M059J (cell line): ENCODE data around the gene ITGA3. TPM values are rescaled to one million over a fixed set of nuclear protein-coding genes. Genes with fewer than 3 reads are reported as not detected.

Experiments
- DNase-seq: peaks from one replicate; pipeline ENCODE4 v3.0.0-alpha.2; 2012; ENCODE audit warnings: low read depth
- total RNA-seq: library from RNA; depleted of rRNA; stranded (reverse); fragments of >200 nt; shearing (Covaris generic); gene quantifications from 2 replicates; pipeline ENCODE4 v1.2.3, GENCODE V29; 2014

ITGA3 gene
- total RNA-seq, 1 experiment from 2014 or later: 711 TPM

DNA sequence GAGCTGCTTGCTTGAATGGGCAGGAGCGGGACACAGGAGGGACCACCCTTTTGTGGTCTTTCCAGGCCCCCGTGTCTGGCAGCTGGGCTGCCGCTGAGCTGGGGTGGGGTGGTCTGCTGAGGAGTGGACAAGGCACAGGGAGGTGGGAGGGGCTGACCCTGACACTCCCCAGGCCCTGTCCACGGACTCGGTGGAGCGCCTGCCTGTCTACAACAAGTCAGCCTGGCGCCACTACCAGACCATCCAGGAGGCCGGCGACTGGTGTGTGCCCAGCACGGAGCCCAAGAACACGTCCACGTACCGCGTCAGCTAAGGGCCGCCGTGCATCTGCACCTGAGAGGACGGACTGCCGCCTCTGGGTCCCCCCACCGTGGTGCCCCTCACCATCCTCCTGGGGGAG lies 53.9 kb downstream of the ITGA3 start:
- no peak for DNase-seq

DNA sequence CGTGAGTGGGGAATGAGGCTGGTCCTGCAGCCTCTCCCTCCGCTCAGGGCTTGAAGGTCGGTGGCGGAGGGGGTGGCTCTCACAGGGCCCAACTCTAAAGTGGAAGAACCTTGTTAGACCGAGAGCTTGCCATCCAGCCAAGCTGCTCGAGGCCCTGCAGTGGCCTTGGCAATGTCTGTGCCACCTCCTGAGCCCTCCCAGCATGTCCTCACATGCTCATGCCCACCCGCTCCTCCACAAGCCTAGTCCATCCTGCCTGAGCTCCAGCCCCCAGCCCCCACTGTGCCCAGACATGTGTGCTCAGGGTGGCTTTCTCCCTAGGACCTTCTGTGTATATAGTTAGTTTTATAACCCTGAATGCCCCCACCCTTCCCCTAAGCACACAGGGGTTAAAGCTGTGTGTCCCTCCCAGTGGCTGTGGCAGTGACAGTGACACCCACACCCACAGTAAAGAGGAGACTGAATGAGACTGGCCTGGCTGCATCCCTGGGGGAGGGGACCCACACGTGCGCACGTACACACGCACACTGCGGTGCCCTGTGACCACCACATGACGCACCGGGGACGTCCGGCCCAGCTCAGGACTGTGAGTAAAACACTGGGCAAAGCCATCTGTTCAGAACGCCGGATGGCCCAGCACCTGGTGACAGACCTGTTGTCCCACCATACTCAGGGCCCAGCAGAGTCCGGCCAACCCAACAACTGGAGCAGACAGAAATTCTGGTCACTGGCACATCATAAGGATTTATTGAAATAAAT lies 54.9 kb downstream of the ITGA3 start:
- no peak for DNase-seq

DNA sequence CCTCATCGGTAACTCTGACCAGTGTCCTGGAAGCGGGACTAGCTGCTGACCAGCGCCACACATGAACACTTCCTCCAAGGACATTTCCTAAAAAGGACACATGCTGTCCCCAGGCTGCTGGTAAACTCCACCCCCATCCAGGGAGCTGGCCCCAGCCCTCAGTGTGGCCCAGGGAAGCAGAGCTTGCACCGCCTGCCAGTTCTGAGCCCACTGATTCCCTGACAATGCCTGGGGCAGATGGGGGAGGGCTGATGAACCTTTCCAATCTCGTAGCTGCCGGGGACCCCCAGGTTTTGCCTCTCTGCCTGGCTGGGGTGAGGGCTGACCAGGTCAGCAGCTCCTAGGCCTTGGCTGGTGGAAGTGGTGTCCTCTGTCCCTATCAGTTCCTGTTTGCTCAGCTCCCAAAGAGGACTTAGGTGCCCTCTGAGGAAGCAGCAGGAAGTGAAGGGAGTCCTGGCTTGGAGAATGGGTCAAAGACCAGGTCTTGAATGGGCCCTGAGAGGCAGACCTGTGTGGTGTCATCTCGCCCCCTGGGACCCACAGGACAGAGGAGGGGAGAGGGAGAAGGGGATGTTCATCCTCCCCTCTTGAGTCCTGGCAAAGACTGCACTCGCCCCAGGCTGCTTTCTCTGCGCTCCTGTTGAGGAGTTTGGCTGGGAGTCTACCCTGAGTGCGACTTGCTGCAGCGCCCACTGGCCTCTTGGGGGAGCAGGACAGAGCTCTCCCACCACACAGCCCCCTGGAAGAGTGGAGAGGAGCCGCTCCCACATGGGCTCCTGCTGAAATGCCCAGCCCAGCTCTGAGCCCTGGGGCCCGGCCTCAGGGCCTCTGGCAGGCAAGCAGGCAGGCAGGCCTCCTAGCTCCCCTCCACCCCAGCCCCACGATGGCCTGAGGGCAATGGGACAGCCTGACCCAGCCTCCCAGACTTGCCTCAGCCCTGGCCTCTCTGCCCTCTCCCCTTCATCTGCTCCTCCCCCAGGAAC lies 56.1 kb downstream of the ITGA3 start:
- DNase-seq: no peak

DNA sequence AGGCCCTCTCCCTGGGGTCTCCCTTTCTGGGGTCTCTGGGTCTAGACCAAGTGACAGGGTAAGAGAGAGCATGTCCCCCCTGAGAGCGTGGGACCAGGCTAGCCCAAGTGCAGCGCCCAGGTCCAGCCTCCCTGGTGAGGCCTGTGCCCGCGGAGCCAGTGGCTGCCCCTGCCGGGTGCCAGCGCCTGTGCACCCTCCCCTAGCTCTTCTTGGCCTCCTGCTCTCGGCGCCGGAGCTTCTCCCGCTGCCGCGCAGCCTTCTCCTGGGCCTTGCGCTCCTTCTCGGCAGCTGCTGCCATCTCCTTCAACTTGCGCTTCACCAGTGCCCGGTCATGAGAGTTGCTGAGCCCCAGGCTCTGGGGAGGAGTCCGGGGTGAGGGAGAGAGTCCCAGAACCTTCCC lies 56.8 kb downstream of the ITGA3 start:
- DNase-seq: no peak

DNA sequence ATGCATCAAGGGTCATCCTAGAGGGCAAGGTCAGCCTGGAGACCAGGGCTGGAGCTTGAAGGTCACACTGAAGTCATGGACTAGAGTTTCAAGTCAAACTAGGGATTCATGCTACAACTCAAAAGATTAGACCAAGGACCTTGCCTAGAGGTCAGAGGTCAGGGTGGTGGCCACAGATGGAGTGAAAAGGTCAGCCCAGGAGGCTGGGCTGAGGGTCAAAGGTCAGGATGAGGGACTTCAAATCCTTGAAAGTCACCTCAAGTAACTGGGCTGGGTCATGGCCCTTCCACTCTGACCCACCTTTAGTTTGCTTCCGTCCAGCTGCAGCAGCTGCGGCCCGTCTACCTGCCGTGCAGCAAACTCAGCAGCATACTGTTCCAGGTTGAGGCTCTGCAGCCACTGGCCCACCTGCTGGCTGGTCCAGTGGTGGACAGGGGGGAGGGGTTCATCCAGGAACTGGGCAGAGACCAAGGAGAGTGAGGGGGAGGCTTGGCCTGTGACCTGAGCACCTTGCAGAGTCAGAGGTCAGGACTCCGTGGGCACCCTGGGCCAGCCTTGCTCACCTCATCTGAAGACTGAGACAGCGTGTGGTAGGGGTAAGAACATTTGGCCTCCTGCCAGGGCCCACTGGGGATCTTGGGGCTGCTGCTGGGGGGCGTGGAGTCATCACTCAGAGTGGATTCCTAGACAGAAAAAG lies 57.9 kb downstream of the ITGA3 start:
- DNase-seq: no peak

DNA sequence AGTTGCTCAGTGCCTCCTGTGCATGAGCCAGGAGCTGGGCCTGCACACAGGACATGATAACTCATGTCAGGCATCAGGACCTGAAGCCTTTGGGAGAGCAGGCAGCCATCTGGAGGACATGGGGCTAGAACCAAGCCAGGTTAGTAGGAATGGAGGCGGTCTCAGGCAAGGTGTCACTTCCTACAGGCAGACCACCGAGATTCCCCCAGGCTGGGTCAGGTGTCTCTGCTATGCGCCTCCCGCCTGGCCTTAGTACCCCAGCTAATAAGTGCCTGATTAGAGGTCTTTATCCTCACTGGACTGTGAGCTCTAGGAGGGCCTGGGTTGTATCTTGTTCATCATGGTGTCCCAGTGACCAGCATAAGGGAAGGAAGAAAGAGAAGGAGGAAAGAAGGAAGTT lies 58.5 kb downstream of the ITGA3 start:
- DNase-seq: no peak

DNA sequence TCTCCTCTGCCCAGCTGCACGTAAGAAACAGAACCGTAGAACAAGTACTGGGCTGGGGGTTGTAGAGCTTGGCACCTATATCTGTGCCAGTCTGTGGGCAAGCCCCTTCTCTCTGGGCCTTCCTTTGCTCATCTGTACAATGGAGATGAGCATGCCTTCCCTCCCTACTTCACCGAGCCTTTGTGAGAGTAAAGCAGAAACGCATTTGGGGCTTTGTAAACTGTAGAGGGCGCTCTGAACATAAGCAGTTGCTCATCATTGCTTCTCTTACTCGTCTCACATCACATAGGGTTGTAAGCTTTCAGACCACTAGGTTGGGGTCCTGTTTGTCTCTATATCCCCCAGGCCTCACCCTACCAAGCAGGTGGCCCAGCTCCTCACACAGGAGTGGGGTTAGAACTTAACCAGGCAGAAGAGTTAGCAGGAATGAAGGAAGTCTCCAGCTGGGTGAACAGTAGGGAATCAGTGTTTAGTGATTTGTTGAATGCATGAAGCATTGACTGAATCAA lies 59.0 kb downstream of the ITGA3 start:
- DNase-seq: peak; percentile 68

DNA sequence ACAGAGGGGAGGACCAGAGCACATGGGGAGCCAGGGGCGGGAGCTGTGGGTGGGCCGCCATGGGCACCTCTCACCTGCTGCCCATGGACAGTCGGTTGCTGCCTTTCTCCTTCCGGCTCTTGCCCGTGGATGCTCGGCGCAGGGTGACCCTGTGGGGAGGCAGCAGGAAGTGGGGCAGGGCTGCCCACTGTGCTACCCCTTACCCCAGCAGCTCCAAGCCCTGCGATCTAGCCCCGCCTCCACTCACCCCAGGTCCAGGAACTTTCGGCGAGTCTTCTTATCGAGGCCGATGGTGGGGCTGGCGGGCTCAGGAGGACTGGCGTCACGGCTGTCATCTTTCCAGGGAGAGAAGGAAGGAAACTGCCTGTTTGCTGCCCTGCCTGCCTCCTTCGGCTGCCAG lies 59.8 kb downstream of the ITGA3 start:
- no peak for DNase-seq

DNA sequence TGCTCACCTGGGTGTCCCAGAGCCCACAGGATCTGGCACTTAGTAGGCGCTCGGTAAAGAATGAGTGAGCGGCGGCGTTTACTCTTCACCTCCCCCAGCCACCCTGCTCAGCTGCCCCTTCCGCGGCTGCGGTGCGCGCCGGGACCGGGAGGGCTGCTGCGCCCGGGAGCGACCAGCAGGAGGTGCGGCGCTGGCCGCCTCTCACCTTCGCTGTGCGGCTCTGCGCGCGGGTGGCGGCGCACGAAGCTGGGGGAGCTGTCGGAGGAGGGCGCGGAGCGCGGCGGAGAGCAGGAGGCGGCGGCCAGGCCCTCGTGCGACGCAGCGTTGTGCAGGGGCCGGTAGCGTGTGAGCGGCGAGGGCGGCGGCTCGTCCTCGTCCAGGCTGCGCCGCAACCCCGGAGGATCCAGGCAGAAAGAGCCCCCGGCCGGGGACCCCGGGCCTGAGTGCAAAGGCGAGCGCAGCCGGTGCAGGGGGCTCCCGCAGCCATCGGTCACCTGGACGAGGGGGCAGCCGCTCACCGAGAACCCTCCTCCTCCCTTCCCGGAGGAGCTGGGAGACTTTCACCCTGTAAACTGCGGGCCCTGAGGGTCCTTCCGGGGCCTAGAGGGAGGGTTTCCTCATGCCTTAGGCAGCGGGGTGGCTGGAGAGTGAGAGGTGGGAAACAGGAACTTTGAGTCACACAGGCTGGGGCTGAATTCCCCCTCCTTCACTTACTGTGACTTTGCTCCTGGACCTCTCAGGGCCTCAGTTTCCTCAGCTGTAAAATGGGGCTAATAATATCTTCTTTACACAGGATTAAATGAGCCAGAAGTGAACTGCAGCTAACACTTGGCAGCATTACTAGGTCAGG lies 61.5 kb downstream of the ITGA3 start:
- no peak for DNase-seq

DNA sequence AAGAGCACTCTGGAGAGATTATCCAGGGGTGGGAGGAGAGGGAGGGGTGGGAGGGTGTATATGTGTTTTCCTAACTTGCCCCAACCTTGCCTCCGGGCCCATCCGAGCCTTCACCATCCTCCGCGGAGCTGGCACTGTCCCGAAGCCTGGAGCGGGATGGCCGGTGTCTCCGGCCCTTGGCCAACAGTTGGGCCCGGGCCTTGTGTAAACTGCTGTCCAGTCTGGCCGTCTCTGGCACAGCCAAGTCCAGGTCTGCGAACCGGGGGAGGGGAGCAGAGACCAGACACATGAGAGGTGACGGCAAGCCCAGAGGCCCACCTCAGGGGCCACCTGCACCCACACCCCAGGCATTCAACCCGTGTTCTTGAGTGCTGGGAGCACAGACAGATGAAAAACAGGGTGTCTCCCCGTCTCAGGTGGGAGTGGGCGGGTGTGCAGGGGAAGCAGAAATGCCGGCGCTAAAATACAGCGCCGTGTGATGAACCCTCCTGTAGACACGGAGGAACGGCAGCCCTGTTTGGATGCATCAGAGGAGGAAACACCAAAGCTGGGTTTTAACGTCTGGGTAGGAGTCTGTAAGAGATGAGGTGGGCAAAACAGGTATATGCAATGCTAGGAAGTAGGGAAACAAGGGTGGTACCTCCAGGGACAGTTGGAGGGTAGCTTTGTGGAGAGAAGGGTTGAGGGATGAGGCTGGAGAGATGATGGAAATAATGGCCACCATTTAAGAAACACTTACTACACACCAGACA lies 62.3 kb downstream of the ITGA3 start:
- no peak for DNase-seq

DNA sequence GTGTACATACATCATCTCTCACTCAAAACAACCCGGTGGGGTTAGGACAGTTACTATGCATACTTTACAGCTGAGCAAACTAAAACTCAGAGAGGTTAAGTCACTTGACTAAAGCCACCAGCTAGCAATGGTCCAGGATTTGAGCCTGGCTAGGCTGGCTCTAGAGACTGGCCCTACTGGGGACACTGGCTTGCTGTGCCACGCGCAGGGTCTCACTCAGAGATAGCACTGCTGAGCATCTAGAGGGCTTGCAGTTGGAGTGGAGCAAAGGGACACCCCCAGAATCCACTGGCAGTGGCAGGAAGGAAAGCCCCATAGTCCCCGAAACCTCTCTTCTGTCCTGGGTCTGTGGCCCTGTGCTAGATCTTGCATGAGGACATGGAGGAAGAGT lies 62.9 kb downstream of the ITGA3 start:
- DNase-seq: no peak

DNA sequence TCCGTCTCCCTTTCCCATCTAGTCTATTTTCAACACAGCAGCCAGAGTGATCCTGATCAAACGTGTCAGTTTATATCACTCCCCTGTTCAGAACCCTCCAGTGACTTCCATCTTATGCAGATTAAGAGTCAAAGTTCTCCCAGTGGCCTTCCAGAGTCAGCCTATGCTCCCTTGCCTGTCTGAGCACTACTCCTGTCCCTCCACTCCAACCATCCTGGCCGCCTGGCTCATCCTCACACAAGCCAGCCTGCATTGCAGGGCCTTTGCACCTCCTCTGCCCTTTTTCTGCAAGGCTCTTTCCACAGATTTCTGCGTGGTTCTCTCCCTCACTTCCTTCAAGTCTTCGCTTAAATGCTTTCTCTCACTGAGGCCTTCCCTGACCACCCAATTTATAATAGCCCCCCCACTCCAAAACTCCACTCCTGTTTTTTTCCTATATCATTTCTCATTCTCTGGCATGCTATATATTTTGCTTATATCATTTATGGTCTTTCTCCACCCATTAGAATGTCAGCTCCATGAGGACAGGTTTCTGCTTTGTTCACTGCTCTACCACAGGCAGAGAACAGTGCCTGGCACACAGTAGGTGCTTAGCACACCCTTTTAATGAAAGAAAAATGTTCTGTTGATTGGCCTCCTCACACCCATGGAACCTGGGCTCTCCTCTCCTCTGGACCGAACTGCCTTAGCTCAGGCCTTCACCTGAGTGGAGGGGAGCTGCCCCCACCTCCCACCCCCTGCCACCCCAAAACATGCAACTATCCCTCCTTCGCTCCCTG lies 64.8 kb downstream of the ITGA3 start:
- DNase-seq: no peak

DNA sequence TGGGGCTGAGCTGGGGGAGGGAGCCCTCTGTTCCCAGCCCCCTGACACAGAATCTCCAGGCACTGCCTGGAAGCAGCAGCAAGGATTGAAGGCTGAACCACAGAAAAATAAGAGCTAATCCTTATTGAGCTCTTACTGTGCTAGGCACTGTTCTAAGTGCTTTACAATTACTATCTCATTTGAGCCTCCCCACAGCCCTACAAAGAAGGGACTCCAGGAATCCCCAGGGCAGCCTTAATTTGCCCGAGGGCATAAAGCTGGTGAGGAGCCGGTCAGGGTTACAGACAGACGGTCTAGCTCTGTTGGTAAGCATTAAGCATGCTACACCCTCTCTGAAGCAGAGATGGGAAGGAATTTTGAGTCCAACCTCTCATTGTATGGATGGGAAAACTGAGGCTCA lies 67.0 kb downstream of the ITGA3 start:
- DNase-seq: no peak

DNA sequence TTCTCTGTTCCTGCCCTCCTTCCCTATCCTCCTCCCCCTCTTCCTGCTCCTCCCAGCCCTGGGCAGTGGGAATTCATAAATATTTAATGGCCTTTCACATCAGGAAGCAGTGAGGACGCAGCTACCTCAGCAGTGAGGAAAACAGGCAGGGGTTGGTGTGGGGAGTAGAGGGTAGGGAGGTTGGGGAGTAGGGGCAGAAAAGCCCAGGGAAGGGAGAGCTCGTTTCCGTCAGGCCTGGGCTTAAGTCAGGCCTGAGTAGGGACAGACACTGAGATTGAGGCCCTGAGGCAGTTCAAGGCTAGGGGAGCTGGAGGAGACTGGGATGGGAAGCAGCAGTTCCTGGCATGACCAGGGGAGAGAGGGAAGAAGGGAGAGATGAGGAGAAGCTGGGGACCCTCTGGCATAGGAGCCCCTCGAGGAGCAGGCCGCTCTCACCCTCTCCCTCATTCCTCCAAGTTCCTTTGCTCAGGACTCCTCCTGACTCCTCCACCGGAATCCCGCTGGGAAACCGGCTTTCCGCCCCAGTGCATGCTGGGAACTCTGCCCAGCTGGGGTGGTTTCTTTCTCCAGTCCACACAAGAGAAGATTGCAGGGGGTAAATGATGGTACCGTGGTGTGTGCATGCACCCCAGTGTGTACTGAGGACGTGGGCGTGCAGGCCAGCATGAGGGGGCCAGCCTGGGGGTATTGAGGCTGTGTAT lies 67.9 kb downstream of the ITGA3 start:
- no peak for DNase-seq

DNA sequence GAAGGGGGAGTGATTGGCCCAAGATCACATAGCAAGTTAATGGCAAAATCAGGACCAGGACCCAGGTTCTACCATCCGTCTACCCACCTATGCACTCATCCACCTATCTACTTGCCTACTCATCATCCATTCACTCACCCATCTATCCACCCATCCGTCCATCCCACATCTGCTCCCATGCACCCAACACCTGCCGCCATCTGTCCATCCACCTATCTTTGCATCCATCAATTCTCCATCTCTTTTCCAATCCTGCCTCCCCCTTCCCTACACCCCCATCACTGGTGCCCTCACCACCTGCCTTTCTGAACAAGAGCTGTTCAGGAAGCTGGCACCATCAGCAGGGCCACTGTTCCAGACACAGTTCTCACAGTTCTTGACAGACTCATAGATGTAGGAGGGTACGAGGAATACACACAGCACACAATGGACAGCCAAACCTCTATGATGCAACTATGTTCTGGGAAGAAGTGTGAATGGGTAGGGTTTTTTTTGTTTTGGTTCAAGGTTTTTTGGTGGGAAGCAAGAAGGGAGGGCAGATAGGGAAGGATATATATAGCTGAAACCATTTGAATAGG lies 69.6 kb downstream of the ITGA3 start:
- DNase-seq: no peak

DNA sequence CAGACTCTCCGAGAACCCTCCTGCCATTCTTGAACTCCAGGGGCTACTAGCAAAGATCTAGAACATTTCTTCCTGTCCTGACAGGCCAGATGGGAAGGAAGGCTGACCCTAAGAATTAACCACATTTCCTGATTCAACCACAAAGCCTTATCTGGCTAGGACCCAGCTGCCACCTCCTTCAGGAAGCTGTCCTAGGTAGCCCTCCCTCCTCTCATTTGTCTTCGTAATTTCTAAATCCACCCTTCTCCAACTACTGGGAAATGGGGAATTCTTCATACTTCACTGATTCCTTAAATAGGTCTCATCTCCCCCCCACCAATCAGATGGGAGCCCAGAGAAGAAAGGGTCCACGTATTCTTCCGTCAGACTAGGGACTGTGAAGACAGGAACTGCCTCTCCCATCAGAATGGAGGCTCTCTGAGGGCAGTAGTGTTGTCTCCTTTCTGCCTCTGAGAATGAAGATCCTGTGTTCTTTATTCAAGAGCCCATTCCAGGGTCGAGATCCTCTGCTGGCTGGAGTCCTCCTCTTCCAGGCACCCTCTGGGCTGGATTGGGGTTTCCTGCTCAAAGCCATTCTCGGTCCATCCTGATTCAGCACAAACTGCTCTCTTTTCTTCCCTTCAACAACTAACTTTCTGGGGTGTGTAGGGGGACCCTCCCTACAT lies 71.9 kb downstream of the ITGA3 start:
- DNase-seq: peak; percentile 71

DNA sequence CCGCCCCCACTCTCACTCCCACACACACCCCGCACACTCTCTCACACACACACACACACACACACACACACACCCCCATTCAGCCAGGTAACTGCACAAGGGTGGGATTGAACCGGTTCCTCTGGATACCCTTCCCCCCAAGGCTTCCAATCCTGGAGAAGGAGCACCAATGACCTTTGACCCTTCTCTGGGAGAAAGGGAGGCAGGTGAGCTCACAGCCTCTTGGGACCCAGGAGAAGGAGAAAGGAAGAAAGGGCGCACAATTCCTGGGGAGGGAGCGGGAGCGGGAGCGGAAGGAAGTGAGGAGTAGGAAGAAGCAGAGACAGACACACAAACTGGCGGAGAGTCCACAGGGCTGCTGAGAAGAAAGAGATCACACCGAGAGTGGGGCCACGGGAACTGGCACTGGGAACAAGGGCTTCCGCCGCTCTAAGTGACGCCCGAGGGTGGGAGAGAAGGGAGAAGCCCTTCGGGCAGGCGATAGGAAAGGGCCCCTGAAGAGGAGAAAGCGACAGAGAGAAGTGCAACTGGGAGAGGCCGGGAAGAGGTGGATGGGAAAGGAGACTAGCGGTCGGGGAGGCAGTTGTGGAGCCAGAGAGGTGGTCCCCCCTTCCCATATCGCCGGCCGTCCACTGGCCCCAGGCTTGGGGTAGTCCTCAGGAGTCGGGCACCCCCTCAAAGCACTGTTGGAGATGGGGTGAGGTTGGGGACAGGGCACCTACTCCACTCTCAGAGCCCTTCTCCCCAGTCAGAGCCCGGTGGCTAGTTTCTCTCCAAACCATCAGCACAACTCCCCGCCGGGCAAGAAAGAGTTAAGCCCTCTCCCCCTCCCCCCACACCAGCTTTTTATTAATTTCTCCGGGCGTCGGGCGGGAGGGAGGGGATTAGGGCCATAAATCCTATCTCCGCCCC lies 72.8 kb downstream of the ITGA3 start:
- DNase-seq: no peak
